HCT116 (cell line): ENCODE data around the gene KDM1B.

Experiments
- EZH2 ChIP-seq: fragments of 200-600 bp; sonication (generic); IDR thresholded peaks from 2 replicates; pipeline ENCODE4 v1.6.1; 2017; ENCODE audit warnings: antibody characterized with exemption, mixed run types
- POLR2A ChIP-seq: IDR thresholded peaks from 2 replicates; pipeline ENCODE4 v1.7.0; 2011; ENCODE audit warnings: borderline replicate concordance; ENCODE audit not compliant: insufficient read depth, insufficient read length; ENCODE audit errors: extremely low read depth
- POLR2AphosphoS5 ChIP-seq: IDR thresholded peaks from 2 replicates; pipeline ENCODE4 v1.6.1; 2011; ENCODE audit warnings: mild to moderate bottlenecking, low read depth, low read length, moderate library complexity
- ZNF274 ChIP-seq: fragments of 200-500 bp; sonication (Bioruptor generic); IDR thresholded peaks from 2 replicates; pipeline ENCODE4 v1.6.1; 2014; ENCODE audit warnings: mild to moderate bottlenecking, low read depth, low read length, inconsistent platforms
- TF ChIP-seq, protein P1 (sequence below), 3 experiments: fragments of 200-600 bp in 1 of 3; sonication (generic) in 1 of 3; IDR thresholded peaks in 2 of 3; conservative IDR thresholded peaks in 1 of 3; 2 replicates each; pipeline ENCODE4 v1.5.1; 2012 to 2017; ENCODE audit warnings: low read depth in 2 of 3, low read length in 2 of 3, antibody characterized with exemption in 1 of 3, borderline replicate concordance in 1 of 3, control low read depth in 1 of 3, mild to moderate bottlenecking in 1 of 3, mixed read lengths in 1 of 3, mixed run types in 1 of 3, moderate library complexity in 1 of 3; ENCODE audit not compliant: insufficient read depth in 1 of 3
- TF ChIP-seq, protein P2 (sequence below): IDR thresholded peaks from 2 replicates; pipeline ENCODE4 v1.6.1; 2012
- TF ChIP-seq, protein P3 (sequence below): IDR thresholded peaks from 2 replicates; pipeline ENCODE4 v1.6.1; 2012; ENCODE audit warnings: low read depth

DNA sequence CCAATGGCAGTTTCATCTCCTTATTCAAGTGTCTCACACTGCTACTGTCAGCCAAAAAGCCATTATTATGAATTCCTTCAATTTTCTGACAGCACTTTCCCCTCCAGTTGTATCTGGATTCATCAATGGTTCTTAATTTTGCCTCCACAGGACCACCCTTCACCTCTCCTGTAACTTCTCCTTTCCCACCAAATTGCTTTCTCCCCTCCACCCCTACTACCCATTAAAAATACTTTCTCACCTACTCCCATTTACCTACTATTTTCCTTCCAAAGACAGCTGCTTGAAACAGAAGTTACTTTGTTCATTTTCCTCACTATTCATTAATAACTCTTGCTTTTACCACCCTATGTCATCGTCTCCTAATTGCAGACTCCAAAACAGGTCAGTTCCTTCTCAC, 79.3 kb downstream of the KDM1B start:
- TF ChIP-seq, protein P1, sequence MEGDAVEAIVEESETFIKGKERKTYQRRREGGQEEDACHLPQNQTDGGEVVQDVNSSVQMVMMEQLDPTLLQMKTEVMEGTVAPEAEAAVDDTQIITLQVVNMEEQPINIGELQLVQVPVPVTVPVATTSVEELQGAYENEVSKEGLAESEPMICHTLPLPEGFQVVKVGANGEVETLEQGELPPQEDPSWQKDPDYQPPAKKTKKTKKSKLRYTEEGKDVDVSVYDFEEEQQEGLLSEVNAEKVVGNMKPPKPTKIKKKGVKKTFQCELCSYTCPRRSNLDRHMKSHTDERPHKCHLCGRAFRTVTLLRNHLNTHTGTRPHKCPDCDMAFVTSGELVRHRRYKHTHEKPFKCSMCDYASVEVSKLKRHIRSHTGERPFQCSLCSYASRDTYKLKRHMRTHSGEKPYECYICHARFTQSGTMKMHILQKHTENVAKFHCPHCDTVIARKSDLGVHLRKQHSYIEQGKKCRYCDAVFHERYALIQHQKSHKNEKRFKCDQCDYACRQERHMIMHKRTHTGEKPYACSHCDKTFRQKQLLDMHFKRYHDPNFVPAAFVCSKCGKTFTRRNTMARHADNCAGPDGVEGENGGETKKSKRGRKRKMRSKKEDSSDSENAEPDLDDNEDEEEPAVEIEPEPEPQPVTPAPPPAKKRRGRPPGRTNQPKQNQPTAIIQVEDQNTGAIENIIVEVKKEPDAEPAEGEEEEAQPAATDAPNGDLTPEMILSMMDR (IDR thresholded peaks at IDR 0.05 in 2 of 3, conservative IDR thresholded peaks at IDR 0.05 in 1 of 3; ENCODE audit: borderline replicate concordance in 1 of 3, insufficient read depth in 1 of 3, low read depth in 2 of 3, low read length in 2 of 3): no peak
- TF ChIP-seq ZNF274: no peak
- TF ChIP-seq, protein P2, sequence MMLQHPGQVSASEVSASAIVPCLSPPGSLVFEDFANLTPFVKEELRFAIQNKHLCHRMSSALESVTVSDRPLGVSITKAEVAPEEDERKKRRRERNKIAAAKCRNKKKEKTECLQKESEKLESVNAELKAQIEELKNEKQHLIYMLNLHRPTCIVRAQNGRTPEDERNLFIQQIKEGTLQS: no peak
- TF ChIP-seq, protein P3, sequence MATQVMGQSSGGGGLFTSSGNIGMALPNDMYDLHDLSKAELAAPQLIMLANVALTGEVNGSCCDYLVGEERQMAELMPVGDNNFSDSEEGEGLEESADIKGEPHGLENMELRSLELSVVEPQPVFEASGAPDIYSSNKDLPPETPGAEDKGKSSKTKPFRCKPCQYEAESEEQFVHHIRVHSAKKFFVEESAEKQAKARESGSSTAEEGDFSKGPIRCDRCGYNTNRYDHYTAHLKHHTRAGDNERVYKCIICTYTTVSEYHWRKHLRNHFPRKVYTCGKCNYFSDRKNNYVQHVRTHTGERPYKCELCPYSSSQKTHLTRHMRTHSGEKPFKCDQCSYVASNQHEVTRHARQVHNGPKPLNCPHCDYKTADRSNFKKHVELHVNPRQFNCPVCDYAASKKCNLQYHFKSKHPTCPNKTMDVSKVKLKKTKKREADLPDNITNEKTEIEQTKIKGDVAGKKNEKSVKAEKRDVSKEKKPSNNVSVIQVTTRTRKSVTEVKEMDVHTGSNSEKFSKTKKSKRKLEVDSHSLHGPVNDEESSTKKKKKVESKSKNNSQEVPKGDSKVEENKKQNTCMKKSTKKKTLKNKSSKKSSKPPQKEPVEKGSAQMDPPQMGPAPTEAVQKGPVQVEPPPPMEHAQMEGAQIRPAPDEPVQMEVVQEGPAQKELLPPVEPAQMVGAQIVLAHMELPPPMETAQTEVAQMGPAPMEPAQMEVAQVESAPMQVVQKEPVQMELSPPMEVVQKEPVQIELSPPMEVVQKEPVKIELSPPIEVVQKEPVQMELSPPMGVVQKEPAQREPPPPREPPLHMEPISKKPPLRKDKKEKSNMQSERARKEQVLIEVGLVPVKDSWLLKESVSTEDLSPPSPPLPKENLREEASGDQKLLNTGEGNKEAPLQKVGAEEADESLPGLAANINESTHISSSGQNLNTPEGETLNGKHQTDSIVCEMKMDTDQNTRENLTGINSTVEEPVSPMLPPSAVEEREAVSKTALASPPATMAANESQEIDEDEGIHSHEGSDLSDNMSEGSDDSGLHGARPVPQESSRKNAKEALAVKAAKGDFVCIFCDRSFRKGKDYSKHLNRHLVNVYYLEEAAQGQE: no peak
- no peak for TF ChIP-seq POLR2A
- no peak for TF ChIP-seq POLR2AphosphoS5
- TF ChIP-seq EZH2: no peak
